Nephron (organoid): ENCODE data around the gene RNF150.

ENCODE experiments used
- H3K27ac Mint-ChIP-seq, 3 experiments: 2 replicates each; pipeline ENCODE4 v1.8.0; 2020; ENCODE audit warnings: mixed read lengths in 3 of 3, mild to moderate bottlenecking in 2 of 3, moderate library complexity in 1 of 3
- H3K27me3 Mint-ChIP-seq: 2 replicates; pipeline ENCODE4 v1.8.0; 2021; ENCODE audit warnings: low read depth, mild to moderate bottlenecking, moderate library complexity, mixed read lengths
- H3K36me3 Mint-ChIP-seq: 2 replicates; pipeline ENCODE4 v1.8.0; 2020; ENCODE audit warnings: low read depth, mixed read lengths
- H3K4me1 Mint-ChIP-seq: 2 replicates; pipeline ENCODE4 v1.8.0; 2020; ENCODE audit warnings: mixed read lengths
- H3K4me3 Mint-ChIP-seq, 3 experiments: 2 replicates each; pipeline ENCODE4 v1.8.0; 2020; ENCODE audit warnings: mild to moderate bottlenecking in 3 of 3, mixed read lengths in 3 of 3, moderate library complexity in 2 of 3
- H3K9me3 Mint-ChIP-seq: 2 replicates; pipeline ENCODE4 v1.8.0; 2020; ENCODE audit warnings: mixed read lengths
- TF ChIP-seq, protein P1 (sequence below), 3 experiments: fragments of 200-600 bp; sonication (generic); IDR thresholded peaks; one replicate each; pipeline ENCODE4 v1.5.0; 2021; ENCODE audit warnings: antibody characterized with exemption in 3 of 3; ENCODE audit not compliant: unreplicated experiment in 3 of 3

The RNF150 gene

DNA sequence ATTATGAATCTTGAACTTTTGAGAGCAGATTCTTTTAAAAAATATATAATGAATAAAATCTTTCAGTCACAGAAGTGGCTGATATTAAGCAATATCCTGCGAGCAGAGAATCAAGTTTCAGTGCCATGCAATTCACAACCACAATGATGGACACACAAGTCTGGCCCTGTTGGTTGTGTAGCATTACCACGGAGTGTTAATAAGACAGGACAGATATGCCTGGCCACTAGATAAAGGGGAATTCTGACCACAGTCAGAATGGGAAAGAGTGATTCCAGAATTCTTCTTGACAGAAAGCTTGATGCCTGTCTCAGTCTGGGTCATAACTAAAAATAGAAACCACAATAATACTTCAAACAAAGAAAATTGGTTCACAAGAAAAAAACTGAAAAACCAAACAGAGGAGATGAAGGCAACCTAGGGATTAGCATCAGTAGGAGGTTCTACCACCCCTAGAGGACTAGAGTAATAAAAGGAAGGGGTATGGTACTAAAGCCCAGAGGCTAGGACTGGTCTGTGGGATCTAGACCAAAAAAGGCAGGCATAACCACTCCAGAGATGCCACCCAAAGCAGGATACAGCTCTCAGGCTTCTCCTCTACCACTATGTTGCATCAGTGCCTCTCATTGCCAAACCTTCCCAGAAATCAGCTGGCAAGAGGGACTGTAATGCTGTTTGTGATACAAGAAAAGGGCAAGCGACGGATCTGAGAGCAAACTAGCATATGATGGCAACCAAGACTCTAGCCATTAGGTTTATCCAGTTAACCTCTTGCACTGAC lies 59.0 kb downstream of the RNF150 start:
- Mint-ChIP-seq H3K4me3 (no peak overlapping the region), H3K4me1 (peaks cover 25% of the 10 kb centered on the region), H3K36me3 (peaks cover 3% of the 10 kb centered on the region), H3K9me3 (peaks cover 6% of the 10 kb centered on the region), H3K27me3 (no peaks in the 10 kb centered on the region), H3K27ac (no peak overlapping the region)
- TF ChIP-seq, protein P1, sequence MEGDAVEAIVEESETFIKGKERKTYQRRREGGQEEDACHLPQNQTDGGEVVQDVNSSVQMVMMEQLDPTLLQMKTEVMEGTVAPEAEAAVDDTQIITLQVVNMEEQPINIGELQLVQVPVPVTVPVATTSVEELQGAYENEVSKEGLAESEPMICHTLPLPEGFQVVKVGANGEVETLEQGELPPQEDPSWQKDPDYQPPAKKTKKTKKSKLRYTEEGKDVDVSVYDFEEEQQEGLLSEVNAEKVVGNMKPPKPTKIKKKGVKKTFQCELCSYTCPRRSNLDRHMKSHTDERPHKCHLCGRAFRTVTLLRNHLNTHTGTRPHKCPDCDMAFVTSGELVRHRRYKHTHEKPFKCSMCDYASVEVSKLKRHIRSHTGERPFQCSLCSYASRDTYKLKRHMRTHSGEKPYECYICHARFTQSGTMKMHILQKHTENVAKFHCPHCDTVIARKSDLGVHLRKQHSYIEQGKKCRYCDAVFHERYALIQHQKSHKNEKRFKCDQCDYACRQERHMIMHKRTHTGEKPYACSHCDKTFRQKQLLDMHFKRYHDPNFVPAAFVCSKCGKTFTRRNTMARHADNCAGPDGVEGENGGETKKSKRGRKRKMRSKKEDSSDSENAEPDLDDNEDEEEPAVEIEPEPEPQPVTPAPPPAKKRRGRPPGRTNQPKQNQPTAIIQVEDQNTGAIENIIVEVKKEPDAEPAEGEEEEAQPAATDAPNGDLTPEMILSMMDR (IDR thresholded peaks at IDR 0.05; ENCODE audit: unreplicated experiment in 3 of 3): no peak

DNA sequence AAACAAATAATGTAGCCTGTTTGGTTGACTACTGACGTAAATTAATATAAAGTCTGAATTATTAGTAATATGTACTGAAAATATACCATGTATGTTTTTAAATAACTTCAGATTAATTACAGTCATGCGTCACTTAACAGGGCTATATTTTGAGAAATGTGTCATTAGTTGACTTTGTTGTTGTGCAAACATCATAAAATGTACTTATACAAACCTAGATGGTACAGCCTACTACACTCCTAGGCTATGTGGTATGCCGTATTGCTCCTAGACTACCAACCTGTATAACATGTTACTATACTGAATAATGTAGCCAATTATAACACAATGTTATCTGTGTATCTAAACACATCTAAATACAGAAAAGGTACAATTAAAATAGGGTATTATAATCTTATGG lies 66.6 kb downstream of the RNF150 start:
- Mint-ChIP-seq H3K36me3 (peaks cover 6% of the 10 kb centered on the region), H3K27ac (no peak overlapping the region), H3K4me3 (no peak overlapping the region), H3K4me1 (no peaks in the 10 kb centered on the region), H3K9me3 (peaks cover 12% of the 10 kb centered on the region), H3K27me3 (no peaks in the 10 kb centered on the region)
- TF ChIP-seq, protein P1 (IDR thresholded peaks at IDR 0.05; ENCODE audit: unreplicated experiment in 3 of 3): no peak

DNA sequence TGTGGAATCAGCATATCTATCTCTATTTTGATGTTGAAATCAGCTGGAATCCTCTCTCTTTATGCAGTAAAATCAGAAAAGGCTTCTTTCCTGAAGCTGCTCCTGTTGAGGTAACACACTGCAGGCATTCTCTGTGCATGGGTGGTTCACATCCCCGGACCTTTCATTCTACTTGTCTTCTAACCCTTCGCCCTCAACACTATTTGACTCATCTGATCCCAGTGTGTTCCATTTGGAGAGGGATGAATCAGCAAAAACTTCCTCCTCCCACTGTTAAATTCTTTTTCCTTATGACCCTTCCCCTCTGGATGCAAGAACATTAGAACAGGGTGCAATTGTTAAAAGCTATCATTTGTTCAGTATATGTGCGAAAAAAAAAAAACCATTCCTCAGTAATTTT lies 67.4 kb downstream of the RNF150 start:
- H3K4me3 Mint-ChIP-seq: no peak overlapping the region
- H3K4me1 Mint-ChIP-seq: no peaks in the 10 kb centered on the region
- no peaks in the 10 kb centered on the region for H3K27me3 Mint-ChIP-seq
- H3K27ac Mint-ChIP-seq: no peak overlapping the region
- peaks cover 6% of the 10 kb centered on the region for H3K36me3 Mint-ChIP-seq
- H3K9me3 Mint-ChIP-seq: peaks cover 9% of the 10 kb centered on the region
- TF ChIP-seq, protein P1 (IDR thresholded peaks at IDR 0.05; ENCODE audit: unreplicated experiment in 3 of 3): no peak

DNA sequence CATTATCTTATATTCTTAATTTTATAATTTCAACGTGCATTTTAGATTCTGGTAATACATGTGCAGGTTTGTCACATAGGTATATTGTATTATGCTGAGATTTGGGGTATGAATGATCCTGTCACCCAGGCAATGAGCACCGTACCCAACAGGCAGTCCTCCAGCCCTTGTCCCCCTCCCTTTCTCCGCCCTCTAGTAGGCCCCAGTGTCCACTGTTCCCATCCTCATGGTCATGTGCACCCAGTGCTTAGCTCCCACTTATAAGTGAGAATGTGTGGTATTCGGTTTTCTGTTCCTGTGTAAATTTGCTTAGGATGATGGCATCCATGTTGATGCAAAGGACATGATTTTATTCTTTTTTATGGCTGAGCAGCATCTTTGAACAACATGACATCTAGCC lies 70.6 kb downstream of the RNF150 start:
- Mint-ChIP-seq H3K27ac (no peak overlapping the region), H3K27me3 (no peaks in the 10 kb centered on the region), H3K4me1 (no peaks in the 10 kb centered on the region), H3K36me3 (peaks cover 3% of the 10 kb centered on the region), H3K4me3 (no peak overlapping the region), H3K9me3 (peaks cover 5% of the 10 kb centered on the region)
- TF ChIP-seq, protein P1 (IDR thresholded peaks at IDR 0.05; ENCODE audit: unreplicated experiment in 3 of 3): no peak

DNA sequence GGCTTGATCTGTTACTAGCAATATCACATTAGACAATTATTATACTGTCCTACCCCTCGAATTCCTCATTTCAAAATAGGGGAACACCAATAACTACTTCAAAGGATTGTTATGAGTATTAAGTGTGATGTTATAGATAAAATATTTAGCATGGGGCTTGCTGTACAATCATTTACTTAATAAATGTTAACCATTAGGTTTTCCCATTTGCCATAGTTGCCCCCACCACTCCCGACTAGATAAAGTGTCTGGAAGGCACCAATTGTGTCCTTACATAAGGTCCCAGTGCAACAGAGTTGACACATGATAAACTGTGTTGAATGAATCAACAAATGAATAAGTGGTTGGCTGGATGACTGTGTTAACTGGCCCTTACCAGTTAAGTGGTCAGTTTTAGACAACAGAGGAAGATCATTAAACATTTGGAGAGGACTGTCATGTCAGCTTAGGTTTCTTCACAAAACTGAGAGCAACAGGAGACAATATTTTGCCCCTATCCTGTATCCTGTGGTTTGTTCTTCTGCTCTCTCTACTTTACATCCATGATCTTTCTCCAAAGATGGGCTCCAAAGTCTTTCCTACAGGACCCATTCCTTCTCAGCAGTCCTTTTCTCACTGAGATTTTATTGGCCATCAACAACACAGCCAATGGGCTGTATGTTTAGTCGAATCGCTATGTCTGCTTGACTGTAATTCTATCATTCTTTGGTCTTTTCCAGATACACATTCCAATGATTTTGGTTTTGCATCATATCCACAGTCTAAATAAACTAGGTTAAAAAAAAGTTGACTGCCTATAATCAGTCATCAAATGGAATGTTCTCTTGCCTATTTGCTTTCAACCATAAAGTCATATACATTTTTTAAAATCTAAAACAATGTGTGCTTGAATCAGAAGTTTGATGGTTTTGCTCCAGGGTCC lies 74.4 kb downstream of the RNF150 start:
- no peak overlapping the region for H3K4me3 Mint-ChIP-seq
- H3K4me1 Mint-ChIP-seq: no peaks in the 10 kb centered on the region
- TF ChIP-seq, protein P1 (IDR thresholded peaks at IDR 0.05; ENCODE audit: unreplicated experiment in 3 of 3): no peak
- no peaks in the 10 kb centered on the region for H3K9me3 Mint-ChIP-seq
- H3K36me3 Mint-ChIP-seq: peaks cover under 1% of the 10 kb centered on the region
- H3K27ac Mint-ChIP-seq: no peak overlapping the region
- no peaks in the 10 kb centered on the region for H3K27me3 Mint-ChIP-seq
